H1 (cell line): ENCODE data around the gene MACROD2. TPM values are rescaled to one million over a fixed set of nuclear protein-coding genes. Genes with fewer than 3 reads are reported as not detected.

Source experiments
- ASH2L ChIP-seq: fragments of 200-600, 300-600 bp; sonication (generic); IDR thresholded peaks from one replicate; pipeline ENCODE4 v1.7.1; 2017; ENCODE audit warnings: low read length
- GABPA ChIP-seq: IDR thresholded peaks from 2 replicates; pipeline ENCODE4 v1.6.1; 2011; ENCODE audit warnings: mild to moderate bottlenecking, low read length, moderate library complexity, borderline replicate concordance; ENCODE audit not compliant: insufficient read depth
- GTF2F1 ChIP-seq: IDR thresholded peaks from 2 replicates; pipeline ENCODE4 v1.6.1; 2012; ENCODE audit warnings: low read depth, low read length, improper control_type of control experiment, borderline replicate concordance
- JUN ChIP-seq: IDR thresholded peaks from 2 replicates; pipeline ENCODE4 v1.6.1; 2011; ENCODE audit warnings: low read depth, mild to moderate bottlenecking, improper control_type of control experiment, low read length
- MAFK ChIP-seq: IDR thresholded peaks from 2 replicates; pipeline ENCODE4 v1.6.1; 2012; ENCODE audit warnings: low read depth, mild to moderate bottlenecking, improper control_type of control experiment, low read length
- POLR2AphosphoS5 ChIP-seq: IDR thresholded peaks from 2 replicates; pipeline ENCODE4 v1.6.1; 2011; ENCODE audit warnings: low read depth, low read length
- SP4 ChIP-seq: IDR thresholded peaks from 2 replicates; pipeline ENCODE4 v1.6.1; 2012; ENCODE audit warnings: low read length, inconsistent platforms
- SUZ12 ChIP-seq: fragments of 200-600 bp; sonication (generic); IDR thresholded peaks from 2 replicates; pipeline ENCODE4 v1.6.1; 2012; ENCODE audit warnings: mild to moderate bottlenecking, inconsistent platforms, low read length, moderate library complexity, mixed read lengths
- polyA plus RNA-seq, 7 experiments: library from polyadenylated mRNA; depleted of rRNA in 3 of 7; stranded (reverse) in 5 of 7; unstranded in 2 of 7; fragments of >200 nt in 5 of 7; fragments of 200-250 nt in 2 of 7; gene quantifications; 1 replicate in 5 of 7; 2 replicates in 1 of 7; 4 replicates in 1 of 7; pipeline versions ENCODE4 v1.2.1 to v1.2.3, GENCODE V29; 2011 to 2013; ENCODE audit warnings: missing spikeins in 2 of 7, mixed read lengths in 2 of 7
- total RNA-seq: library from RNA; stranded (reverse); fragmentation: NEBNext Ultra II Directional; extraction: Animal tissue kit (Norgen Biotek cat#: 25700); gene quantifications from 2 replicates; pipeline ENCODE4 v1.2.1, GENCODE V29; 2021

The MACROD2 gene
- total and polyA plus RNA-seq, 2 of the 8 experiments (the other 6 are each of a cell fraction or from before 2014, with no cell fraction given), result 0.70 to 3.9 TPM

- TF ChIP-seq ASH2L, result no peak
- no peak for TF ChIP-seq MAFK
- no peak for TF ChIP-seq GTF2F1
- no peak for TF ChIP-seq GABPA
- TF ChIP-seq SP4, result no peak
- no peak for TF ChIP-seq SUZ12
- TF ChIP-seq JUN, result no peak
- no peak for TF ChIP-seq POLR2AphosphoS5
Observed at GRCh38 chr20:15578113-15578512, 1582.8 kb downstream of the MACROD2 start (continued).
